Non-pigmented ciliary epithelial cell (primary cell): Measurements from ENCODE around the gene ANO10.
"Not testable (repeated sequence)": the region's sequence is repeated elsewhere in the genome, so short reads cannot be mapped to it uniquely, and the experiment has no call there.

Experiments
- DNase-seq: peaks from one replicate; pipeline ENCODE4 v3.0.0-alpha.2; 2010; ENCODE audit warnings: low read depth

The ANO10 gene

DNA sequence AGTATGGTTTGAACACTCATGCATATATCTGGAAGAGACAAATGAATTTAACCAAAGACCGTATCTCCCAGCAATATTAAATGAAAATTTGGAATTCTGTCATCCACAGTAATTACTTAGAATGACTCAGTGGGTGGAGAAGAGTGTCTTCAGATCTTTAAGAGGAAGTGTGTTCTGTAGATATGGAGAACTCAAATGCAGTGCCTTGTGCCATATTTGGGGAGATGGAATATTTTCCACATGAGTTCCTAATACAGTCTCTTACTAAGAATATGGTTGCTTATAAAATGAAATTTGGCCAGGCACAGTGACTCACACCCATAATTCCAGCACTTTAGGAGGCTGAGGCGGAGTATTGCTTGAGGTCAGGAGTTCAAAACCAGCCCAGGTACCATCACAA lies 40.5 kb downstream of the ANO10 start:
- no peak for DNase-seq

DNA sequence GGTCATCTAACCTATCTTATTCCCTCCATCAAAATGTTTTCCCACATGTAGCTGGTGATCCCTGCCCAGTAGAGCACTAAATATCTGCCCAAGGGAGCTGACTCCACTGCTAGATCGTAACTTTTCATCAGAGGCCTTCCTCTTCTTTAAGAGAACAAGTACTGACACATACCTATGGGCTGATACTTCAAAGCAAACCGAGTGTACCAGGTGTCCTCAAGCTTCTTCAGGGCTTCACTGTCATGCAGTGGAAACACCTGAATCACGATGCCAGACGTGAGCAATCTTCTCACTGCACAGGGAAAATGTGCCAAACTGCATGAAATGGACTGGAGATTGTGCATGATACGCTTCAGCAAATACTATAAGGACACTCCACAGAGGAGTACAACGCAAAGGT lies 41.6 kb downstream of the ANO10 start:
- no peak for DNase-seq

DNA sequence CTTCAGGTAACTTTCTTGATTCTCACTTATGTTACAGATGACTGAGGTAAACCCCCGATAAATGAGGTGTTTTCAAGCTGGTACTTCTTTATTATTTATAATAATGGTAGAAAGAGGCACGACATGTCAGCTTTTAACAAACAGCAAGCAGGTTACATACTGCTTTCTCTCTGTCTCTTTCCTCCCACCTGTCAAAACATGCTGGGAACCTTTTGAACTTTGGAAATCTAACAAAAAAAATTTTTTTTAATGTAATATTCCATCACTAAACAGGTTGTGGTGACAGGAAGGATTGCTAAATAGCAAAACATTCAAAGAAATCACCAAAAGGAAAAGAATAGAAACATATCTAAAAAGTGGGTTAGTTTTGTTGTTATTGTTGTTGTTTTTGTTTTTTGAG lies 48.2 kb downstream of the ANO10 start:
- DNase-seq = no peak

DNA sequence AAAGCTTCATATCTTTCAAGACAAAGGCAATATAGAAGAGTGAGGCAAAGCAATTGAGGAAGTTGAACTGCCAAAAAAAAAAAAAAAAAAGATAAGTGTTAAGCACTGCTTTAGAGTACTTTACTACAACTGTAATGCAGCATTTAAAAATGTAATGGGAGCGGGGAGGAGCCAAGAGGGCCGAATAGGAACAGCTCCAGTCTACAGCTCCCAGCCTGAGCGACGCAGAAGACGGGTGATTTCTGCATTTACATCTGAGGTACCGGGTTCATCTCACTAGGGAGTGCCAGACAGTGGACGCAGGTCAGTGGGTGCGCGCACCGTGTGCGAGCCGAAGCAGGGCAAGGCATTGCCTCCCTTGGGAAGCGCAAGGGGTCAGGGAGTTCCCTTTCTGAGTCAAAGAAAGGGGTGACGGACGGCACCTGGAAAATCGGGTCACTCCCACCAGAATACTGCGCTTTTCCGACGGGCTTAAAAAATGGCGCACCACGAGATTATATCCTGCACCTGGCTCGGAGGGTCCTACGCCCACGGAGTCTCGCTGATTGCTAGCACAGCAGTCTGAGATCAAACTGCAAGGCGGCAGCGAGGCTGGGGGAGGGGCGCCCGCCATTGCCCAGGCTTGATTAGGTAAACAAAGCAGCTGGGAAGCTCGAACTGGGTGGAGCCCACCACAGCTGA lies 56.0 kb downstream of the ANO10 start:
- not testable (repeated sequence) for DNase-seq

DNA sequence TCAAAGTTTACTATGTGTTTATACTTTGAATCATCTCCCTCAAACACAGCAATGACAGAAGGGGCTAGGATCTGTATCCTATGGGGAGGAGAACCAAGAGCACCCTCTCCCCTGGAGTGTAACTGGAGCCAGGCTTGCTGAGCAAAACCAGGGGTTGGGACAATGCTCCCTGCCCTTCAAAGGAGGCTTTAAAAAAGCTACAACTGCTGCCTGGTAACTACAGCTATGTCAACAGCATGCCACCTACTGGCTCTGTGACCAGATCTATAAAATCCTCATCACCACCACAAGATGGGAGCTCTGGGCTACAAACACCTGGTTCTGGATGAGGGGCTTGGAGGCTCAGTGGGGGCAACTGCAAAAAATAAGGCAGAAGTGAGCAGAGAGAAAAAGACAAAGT lies 61.9 kb downstream of the ANO10 start:
- DNase-seq = no peak

DNA sequence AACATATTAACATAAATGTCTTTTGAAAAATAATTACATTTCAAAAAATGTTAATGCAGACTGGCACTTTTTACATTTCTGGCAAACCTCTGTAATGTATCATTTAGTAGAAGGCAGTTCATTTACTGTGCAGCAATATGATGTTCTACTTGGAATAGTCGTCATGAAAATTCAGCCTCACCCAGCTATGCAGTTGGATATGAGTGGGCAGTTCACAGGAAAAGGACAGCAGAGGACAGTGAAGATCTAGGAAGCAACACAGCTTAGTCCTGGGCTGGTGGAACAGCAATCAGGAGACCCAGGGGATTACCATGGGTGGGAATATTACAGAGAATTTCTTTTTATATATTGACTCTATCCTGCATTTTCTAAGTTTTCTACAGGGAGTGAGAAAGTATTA lies 63.6 kb downstream of the ANO10 start:
- DNase-seq = no peak

DNA sequence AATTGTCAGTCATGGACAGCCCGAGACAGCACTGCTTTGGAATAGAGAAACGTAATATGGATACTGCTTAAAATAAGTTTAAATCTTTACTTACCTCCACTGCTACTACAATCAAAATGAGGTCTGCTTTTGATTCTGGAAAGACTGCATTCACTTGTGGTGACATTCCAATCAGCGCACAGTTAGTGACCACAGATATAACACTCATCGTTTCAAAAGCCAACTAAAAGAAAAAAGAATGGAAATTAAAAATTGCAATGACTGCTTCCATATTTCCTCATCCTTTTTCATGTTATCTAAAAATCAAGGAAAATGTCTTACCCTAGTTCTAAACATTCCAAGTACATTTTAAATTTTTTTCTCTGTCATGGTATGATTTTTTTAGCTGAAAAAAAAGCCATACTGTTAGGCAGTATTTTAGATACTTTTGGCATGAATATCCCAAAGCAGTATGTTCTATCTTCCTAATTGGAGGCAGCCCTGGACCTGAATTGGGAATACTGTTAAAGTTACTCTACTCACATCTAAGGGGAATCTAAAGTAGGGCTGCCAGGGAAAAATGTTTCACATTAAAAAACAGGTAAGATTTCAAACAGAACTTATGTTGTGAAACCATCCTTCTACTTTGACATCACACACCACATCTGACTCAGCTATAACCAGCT lies 72.1 kb downstream of the ANO10 start:
- no peak for DNase-seq

DNA sequence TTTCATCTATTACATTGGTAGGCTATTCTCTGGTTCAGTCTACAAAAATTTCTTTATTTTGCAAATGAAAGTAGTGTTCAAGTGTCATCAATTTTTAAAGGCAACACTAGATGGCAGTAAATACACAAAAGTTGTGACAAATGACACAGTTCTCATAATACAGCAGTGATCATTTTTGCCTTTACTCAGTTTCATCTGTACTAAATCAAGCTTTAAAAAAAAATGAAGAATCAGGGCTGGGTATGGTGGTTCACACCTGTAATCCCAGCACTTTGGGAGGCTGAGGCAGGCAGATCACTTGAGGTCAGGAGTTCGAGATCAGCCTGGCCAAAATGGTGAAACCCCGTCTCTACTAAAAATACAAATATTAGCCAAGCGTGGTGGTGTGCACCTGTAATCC lies 77.5 kb downstream of the ANO10 start:
- DNase-seq = not testable (repeated sequence)

DNA sequence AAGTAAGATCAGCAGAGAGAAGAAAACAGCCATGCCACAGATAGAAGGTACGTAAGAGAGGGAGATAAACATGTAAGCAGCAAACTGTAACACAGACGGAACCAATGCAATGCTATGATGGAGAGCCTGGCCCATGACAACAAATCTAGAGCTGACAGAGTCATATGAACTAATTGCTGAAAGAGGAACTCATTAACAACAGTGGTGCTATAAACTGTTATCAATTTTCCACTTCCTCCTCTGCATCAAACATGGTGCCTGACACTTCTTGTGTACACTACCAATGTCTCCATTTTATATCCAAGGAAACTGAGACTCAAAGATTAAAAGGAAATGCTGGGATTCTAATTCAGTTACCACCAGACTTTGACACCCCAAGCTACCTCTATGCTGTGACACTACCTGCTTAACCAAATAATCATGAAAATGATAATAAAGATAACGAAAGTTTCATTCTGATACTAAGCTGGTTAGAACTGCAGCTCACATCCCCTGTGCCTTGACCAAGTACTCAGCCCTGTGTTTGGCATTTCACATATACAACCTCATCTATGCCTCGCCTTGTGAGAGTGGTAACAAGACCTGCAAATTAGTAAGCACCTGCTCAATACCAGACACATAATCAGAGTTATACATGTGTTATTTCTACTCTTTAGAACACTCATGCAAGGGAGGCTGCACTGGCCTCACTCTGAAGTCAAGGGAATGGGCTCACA lies 79.3 kb downstream of the ANO10 start:
- no peak for DNase-seq

DNA sequence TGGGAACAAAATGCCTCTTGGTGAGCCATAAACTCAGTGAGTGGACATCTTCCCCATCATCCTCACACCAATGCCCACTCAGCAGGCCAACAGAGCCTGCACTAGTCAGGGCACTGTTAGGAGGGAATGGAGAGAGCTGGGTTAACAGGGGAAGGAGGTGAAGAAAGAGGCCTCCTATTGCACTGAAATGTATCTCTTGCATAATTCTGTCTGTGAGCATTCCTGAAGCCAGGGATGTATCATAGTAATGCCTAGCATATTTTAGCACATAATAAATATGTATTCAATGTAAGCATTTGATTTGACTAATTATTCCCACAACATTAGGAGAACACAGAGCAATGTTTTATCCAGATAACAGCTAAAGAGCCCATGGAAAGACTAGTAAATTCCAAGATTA lies 81.2 kb downstream of the ANO10 start:
- DNase-seq = no peak

DNA sequence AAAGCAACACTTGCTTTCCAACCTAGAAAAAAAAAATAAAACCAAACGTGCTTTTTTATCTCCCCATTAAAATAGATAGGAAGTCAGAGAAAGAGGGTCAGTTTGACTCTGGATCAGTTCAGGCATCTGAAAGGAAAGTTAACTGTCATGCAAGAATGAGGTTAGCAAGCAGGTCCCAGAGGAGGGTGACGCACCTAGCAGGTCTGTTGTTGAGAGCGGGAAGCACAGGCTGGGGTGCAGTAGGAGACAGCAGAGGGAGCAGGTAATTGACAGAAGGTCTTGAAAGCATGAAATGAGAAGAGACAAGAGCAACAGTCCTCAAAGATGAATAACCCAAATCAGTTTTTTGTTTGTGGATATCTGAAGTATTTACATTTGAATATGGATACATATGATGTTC lies 82.5 kb downstream of the ANO10 start:
- no peak for DNase-seq

DNA sequence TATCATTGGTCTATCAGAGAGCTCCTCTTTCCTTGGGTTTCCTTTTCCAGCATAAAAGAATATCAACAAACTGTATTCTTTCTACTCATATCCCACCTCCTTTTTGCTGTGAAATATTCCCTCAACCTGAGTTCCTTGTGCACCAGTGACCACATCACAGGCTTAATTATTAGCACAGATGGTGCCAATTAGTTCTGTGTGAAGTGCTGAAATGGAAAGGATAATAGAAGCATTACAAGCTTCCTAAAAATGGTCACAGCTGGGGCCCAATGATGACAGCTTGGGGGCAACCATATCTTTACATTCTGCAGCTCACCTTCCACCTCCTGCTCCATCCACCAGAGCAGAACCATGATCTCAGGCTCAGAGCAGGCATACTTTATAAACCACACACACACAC lies 84.6 kb downstream of the ANO10 start:
- DNase-seq = no peak

DNA sequence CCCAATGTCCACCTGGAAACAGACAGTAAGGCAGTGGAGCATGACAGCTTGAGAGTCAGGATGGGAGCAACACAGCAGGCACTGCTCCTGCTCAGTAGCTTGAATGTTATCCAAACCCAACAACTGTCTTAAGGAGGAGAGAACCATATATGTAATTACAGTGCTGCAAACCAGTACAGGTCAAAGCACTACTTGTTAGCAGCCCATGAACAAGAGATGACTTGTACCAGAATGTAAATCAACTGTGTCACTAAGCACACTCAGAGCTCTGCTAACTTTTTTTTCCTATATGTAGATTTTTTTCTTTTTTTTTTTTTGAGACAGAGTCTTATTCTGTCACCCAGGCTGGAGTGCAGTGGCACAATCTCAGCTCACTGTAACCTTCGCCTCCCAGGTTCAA lies 87.1 kb downstream of the ANO10 start:
- no peak for DNase-seq

DNA sequence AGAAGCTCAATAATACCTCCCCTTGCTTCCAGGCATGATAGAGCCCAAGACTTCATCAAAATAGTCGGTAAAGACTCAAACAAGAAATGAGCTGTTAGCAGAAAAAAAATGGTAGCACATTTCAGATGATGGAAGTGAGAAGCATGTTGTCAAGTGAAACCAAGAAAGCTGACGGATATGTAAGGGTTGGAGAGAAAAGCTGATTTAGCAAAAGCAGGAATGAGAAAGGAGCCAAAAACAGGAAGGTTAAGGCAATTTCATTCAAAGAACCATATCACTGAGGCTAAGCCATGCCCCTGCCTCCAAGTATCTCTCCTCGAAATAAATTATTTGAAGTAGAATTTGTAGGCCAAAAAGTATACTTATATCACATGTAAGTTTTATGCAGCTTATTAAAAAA lies 88.8 kb downstream of the ANO10 start:
- no peak for DNase-seq

DNA sequence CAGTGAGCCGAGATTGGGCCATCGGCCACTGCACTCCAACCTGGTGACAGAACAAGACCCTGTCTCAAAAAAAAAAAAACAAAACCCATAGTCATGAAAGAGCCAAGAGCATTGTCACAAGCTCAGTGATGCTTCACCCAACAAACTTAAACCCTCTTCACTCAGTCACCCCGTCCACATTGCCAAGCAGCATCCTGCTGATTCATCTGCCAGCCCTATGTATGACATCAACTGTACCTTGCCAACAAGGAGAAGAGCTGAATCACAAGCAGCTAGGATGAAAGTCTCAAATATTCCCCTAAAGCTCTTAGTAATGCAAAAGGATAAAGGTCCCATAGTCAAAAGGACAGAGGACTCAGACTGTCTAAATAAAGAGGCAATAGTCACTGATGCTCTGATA lies 90.0 kb downstream of the ANO10 start:
- DNase-seq = no peak

DNA sequence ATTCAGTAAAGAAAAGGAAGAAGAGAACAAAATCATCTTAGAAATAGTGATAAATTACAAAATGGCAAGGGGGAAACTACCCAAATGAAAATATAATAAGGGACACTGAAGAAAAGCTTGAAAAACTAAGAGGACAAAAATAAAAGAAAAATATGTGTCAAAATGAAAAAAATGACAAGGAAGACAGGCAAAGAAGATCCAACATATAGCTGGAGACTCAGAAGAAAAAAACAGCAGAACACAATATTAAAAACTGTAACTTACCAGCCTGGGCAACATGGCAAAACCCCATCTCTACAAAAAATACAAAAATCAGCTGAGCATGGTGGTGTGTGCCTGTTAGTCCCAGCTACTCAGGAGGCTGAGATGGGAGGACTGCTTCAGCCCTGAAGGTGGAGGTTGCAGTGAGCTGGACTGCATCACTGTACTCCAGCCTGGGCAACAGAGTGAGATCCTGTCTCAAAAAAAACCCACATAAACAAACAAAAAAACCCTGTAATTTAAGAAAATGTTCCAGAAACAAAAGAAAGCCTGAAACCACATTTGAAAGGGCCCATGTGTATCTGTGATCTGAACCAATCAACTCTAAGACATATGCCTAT lies 93.2 kb downstream of the ANO10 start:
- DNase-seq = no peak

DNA sequence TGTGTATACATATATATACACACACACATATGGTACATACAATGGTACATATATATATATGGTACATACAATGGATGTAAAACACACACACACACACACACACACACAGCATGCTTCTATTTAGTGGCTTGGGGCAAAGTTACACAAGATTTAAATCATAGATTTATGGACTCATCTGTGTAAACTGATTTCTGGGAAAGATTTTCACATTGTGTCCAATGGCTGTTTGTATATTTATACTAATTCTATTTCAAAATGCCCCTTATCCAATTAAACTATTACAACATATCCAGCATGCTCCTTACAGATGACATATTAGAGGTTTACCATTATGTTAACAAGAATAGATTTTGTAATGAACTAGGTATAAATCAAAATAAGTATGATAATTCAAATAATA lies 94.9 kb downstream of the ANO10 start:
- DNase-seq = no peak

DNA sequence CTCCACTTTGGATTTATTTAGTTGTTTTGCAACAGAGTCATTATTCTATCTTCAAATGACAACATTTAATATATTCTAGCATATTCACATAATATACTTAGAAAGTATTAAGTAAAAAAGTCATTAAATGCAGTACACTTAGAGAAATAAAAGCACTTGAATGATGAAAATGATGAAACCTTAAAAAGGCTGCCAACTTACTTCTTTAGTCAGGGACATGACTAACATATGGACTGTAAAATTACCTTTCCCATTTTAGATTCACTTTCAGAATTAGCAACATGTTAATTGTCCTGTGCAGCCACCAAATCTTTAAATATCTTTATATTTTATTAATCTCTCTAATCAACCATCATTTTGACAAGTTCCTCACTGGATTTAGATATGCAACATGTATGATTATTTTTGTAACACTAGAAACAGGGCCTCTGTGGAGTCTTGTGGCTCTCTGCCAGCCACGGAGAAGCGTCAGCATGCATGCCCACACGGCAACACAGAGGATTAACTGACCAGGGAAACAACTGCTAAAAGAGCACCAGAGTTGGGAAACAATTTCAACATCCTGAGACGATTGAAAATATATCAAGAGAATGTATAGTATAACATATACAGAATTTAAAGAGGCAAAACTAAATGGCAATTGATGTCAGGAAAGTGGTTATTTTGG lies 95.7 kb downstream of the ANO10 start:
- no peak for DNase-seq

DNA sequence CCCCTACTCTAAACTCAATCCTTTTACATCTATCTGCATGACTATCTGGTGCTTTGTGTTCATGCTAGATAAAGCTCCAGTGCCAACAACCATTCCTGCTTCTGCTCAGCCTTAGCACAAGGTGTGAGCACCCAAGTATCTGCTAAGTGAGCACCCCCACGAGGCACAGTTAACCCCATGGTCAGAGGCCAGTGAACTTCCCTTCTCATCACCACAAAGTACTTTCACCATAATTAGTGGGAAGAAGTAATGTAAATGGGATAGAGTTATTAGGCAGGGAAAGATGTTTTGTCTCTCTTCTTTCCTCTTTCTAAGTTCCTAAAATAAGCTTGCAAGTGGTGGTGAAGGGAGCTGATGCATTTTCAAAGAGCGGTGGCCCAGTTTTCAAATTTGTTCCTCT lies 96.4 kb downstream of the ANO10 start:
- no peak for DNase-seq

DNA sequence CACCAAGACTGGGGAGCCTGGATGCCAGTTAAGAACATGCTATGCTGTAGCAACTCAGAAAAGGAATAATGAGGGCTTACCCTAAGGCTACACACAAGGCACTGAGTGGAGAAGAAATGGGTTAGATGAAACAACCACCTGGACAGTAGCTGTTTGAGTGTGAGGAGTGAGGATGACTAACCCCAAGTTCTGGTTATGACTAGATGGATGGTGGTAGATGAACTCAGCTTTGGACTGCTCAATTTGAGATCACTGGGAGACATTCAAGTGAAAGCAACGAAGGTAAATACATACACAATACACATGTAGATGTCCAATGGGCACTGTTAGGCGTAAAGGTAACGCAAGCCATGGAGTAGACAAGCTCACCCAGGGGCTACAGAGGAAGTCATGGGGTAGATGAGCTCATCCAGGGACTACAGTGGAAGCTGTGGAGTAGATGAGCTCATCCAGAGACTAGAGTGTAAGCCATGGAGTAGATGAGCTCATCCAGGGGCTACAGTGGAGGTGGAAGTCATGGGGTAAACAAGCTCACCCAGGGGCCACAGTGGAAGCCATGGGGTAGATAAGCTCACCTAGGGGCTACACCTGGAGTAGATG lies 98.3 kb downstream of the ANO10 start:
- no peak for DNase-seq

DNA sequence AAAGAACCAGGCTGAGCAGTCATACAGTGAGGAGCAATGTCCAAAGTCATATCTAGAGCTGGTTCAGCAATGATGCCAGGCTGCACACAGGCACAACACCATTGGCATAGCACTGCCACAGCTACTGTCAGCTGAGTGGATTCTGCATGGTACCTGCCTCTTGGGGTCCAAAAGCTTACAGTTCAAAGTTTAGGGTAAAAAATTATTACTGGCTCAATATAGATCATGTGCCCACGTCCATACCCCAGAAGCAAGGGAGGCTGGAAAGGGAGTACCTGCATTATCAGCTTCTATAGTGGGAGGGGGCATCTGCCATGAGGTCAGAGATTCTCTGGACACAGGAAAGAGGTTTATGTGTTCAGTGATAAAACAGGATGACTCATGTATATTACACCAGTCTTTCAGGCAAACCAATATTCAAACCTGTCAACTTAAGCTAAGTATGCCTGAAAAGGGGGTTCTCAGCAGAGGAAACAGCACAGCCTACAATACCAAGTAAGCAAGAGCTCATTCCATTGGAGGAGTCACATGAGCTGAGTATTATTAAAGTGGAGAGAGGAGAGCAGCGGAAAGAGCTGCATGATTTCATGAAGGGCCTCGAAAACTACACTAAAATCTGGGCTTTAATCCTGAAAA lies 99.0 kb downstream of the ANO10 start:
- no peak for DNase-seq

DNA sequence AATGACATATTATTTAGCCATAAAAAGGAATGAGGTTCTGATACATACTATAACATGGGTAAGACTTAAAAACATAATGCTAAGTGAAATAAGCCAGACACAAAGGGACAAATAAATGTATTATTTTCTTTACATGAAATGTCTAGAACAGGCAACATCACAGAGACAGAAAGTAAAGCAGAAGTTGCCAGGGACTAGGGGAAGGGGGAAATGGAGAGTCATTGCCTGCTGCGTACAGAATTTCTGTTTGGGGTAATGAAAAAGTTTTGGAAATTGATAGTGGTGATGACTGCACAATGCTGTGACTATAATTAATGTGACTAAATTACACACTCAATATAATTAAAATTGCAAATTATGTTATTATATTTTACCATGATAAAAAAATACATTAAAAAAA lies 99.9 kb downstream of the ANO10 start:
- no peak for DNase-seq
